ENCODE data around the gene ANKRD12. TPM values are rescaled to one million over a fixed set of nuclear protein-coding genes. Genes with fewer than 3 reads are reported as not detected.

The ANKRD12 gene
- total and polyA plus RNA-seq, 2 donors (not counting 1 experiment from before 2014, with no cell fraction given) = 8.0 to 183 TPM

DNA sequence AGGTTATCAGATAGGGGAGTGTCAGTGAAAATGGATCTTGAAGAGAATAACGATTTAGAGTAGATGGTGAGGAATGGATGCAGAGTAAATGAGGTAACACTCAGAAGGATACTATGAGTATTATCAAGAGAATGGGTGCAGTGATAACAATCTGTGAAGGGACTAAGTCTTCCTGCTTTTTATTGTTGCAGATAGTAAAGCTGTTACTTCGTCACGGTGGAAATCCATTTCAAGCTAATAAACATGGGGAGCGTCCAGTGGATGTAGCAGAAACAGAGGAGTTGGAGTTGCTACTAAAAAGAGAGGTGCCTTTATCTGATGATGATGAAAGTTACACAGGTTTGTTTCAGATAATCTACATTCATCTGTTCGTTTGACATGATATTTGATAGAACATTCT lies 85.1 kb downstream of the ANKRD12 start:
- Mint-ChIP-seq H3K9me3 (ENCODE audit: insufficient read depth) (no peaks in the 10 kb centered on the region), H3K4me3 (no peak overlapping the region), H3K4me1 (no peaks in the 10 kb centered on the region), H3K27me3 (no peaks in the 10 kb centered on the region), H3K27ac (no peak overlapping the region)
- H3K27ac ChIP-seq (ENCODE audit: low read length in 2 of 2) = no peak overlapping the region
- ATAC-seq (ENCODE audit: low read depth) (no peak), DNase-seq (no peak)
- H3K9ac ChIP-seq (ENCODE audit: low read length) = no peak overlapping the region
- 100% methylated on average over 2 of the region's 5 CpGs for WGBS (ENCODE audit: insufficient coverage)
- no peak overlapping the region for H2AFZ ChIP-seq (ENCODE audit: insufficient read depth, low read depth, low read length, poor library complexity, severe bottlenecking)
- H3K4me3 ChIP-seq (ENCODE audit: control extremely low read depth in 1 of 5, extremely low read depth in 1 of 5, insufficient read depth in 1 of 5, low read depth in 2 of 5, low read length in 4 of 5) = no peak overlapping the region
- no peaks in the 10 kb centered on the region for H3K27me3 ChIP-seq (replicated peaks in 1 of 4; ENCODE audit: control extremely low read depth in 1 of 4, control insufficient read depth in 3 of 4, insufficient read depth in 4 of 4, low read length in 3 of 4)
- no peaks in the 10 kb centered on the region for H4K20me1 ChIP-seq (ENCODE audit: control insufficient read depth, insufficient read depth, low read length, poor library complexity, severe bottlenecking)
- intact Hi-C loops (cut with micrococcal nuclease) = no loop called here
- no peak overlapping the region for H3K4me2 ChIP-seq (replicated peaks; ENCODE audit: low read depth, low read length, poor library complexity, severe bottlenecking)
- no peaks in the 10 kb centered on the region for H3K4me1 ChIP-seq (ENCODE audit: control insufficient read depth in 2 of 2, insufficient read depth in 2 of 2, low read length in 2 of 2)
- TF ChIP-seq, protein P1, sequence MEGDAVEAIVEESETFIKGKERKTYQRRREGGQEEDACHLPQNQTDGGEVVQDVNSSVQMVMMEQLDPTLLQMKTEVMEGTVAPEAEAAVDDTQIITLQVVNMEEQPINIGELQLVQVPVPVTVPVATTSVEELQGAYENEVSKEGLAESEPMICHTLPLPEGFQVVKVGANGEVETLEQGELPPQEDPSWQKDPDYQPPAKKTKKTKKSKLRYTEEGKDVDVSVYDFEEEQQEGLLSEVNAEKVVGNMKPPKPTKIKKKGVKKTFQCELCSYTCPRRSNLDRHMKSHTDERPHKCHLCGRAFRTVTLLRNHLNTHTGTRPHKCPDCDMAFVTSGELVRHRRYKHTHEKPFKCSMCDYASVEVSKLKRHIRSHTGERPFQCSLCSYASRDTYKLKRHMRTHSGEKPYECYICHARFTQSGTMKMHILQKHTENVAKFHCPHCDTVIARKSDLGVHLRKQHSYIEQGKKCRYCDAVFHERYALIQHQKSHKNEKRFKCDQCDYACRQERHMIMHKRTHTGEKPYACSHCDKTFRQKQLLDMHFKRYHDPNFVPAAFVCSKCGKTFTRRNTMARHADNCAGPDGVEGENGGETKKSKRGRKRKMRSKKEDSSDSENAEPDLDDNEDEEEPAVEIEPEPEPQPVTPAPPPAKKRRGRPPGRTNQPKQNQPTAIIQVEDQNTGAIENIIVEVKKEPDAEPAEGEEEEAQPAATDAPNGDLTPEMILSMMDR (IDR thresholded peaks at IDR 0.05) = no peak
- no peak for TF ChIP-seq EZH2 (IDR thresholded peaks at IDR 0.05; ENCODE audit: borderline replicate concordance, insufficient read depth, low read depth, low read length, poor library complexity, severe bottlenecking)
- no peaks in the 10 kb centered on the region for H3K9me3 ChIP-seq (ENCODE audit: control extremely low read depth in 1 of 3, control insufficient read depth in 2 of 3, insufficient read depth in 1 of 3, low read length in 2 of 3)
- H3K36me3 ChIP-seq (replicated peaks in 1 of 2; ENCODE audit: control extremely low read depth in 1 of 2, control insufficient read depth in 1 of 2, extremely low read depth in 1 of 2, insufficient read depth in 2 of 2, low read length in 1 of 2) = peaks cover 4 to 48% of the 10 kb centered on the region in 2 experiments
- POLR2A ChIA-PET = no interaction called here
- H3K79me2 ChIP-seq (ENCODE audit: control insufficient read depth, insufficient read depth, low read length) = no peaks in the 10 kb centered on the region
- CTCF ChIA-PET = no interaction called here

- Mint-ChIP-seq H3K27ac (no peak overlapping the region), H3K4me1 (peaks cover 5% of the 10 kb centered on the region), H3K4me3 (no peak overlapping the region), H3K27me3 (no peaks in the 10 kb centered on the region), H3K9me3 (ENCODE audit: insufficient read depth) (no peaks in the 10 kb centered on the region)
- CTCF ChIA-PET = no interaction called here
- POLR2A ChIA-PET = no interaction called here
- DNase-seq (no peak), ATAC-seq (ENCODE audit: low read depth) (no peak)
- Histone ChIP-seq H3K79me2 (ENCODE audit: control insufficient read depth, insufficient read depth, low read length) (peaks cover 3% of the 10 kb centered on the region), H3K4me1 (ENCODE audit: control insufficient read depth in 2 of 2, insufficient read depth in 2 of 2, low read length in 2 of 2) (no peaks in the 10 kb centered on the region), H3K36me3 (replicated peaks in 1 of 2; ENCODE audit: control extremely low read depth in 1 of 2, control insufficient read depth in 1 of 2, extremely low read depth in 1 of 2, insufficient read depth in 2 of 2, low read length in 1 of 2) (peaks cover 2 to 44% of the 10 kb centered on the region in 2 experiments), H4K20me1 (ENCODE audit: control insufficient read depth, insufficient read depth, low read length, poor library complexity, severe bottlenecking) (peaks cover 6% of the 10 kb centered on the region), H3K4me2 (replicated peaks; ENCODE audit: low read depth, low read length, poor library complexity, severe bottlenecking) (no peak overlapping the region), H2AFZ (ENCODE audit: insufficient read depth, low read depth, low read length, poor library complexity, severe bottlenecking) (no peak overlapping the region), H3K9ac (ENCODE audit: low read length) (no peak overlapping the region), H3K9me3 (ENCODE audit: control extremely low read depth in 1 of 3, control insufficient read depth in 2 of 3, insufficient read depth in 1 of 3, low read length in 2 of 3) (no peaks in the 10 kb centered on the region), H3K27ac (ENCODE audit: low read length in 2 of 2) (no peak overlapping the region), H3K4me3 (ENCODE audit: control extremely low read depth in 1 of 5, extremely low read depth in 1 of 5, insufficient read depth in 1 of 5, low read depth in 2 of 5, low read length in 4 of 5) (no peak overlapping the region), H3K27me3 (replicated peaks in 1 of 4; ENCODE audit: control extremely low read depth in 1 of 4, control insufficient read depth in 3 of 4, insufficient read depth in 4 of 4, low read length in 3 of 4) (no peaks in the 10 kb centered on the region)
- intact Hi-C loops (cut with micrococcal nuclease) = no loop called here
- 100% methylated on average over 3 of the region's 5 CpGs for WGBS (ENCODE audit: insufficient coverage)
- TF ChIP-seq, protein P1 (IDR thresholded peaks at IDR 0.05) = no peak
- TF ChIP-seq EZH2 (IDR thresholded peaks at IDR 0.05; ENCODE audit: borderline replicate concordance, insufficient read depth, low read depth, low read length, poor library complexity, severe bottlenecking) = no peak
Measured at GRCh38 chr18:9223356-9223755, 86.8 kb downstream of the ANKRD12 start.

Data from B cell (primary cell).